Ishikawa (cell line): ENCODE data around the gene QDPR.
A peak's percentile ranks its signal among the peaks of the same experiment; 100 is the strongest.

ENCODE experiments used
- CEBPB ChIP-seq: IDR thresholded peaks from 2 replicates; pipeline ENCODE4 v1.6.1; 2012
- CREB1 ChIP-seq: IDR thresholded peaks from 2 replicates; pipeline ENCODE4 v1.6.1; 2012; ENCODE audit warnings: low read depth
- EGR1 ChIP-seq: IDR thresholded peaks from 2 replicates; pipeline ENCODE4 v1.6.1; 2012
- EP300 ChIP-seq: IDR thresholded peaks from 2 replicates; pipeline ENCODE4 v1.6.1; 2012; ENCODE audit warnings: borderline replicate concordance
- FOXM1 ChIP-seq: IDR thresholded peaks from 2 replicates; pipeline ENCODE4 v1.6.1; 2012; ENCODE audit warnings: low read depth, borderline replicate concordance
- NFIC ChIP-seq: IDR thresholded peaks from 2 replicates; pipeline ENCODE4 v1.6.1; 2012
- RAD21 ChIP-seq: IDR thresholded peaks from 2 replicates; pipeline ENCODE4 v1.6.1; 2012; ENCODE audit warnings: low read depth
- TAF1 ChIP-seq: IDR thresholded peaks from 2 replicates; pipeline ENCODE4 v1.6.1; 2012; ENCODE audit warnings: low read depth, mild to moderate bottlenecking
- TCF12 ChIP-seq: IDR thresholded peaks from 2 replicates; pipeline ENCODE4 v1.6.1; 2012; ENCODE audit warnings: low read depth
- TEAD4 ChIP-seq: IDR thresholded peaks from 2 replicates; pipeline ENCODE4 v1.6.1; 2012
- YY1 ChIP-seq: IDR thresholded peaks from 2 replicates; pipeline ENCODE4 v1.6.1; 2012; ENCODE audit warnings: low read depth
- ZBTB7A ChIP-seq: IDR thresholded peaks from 2 replicates; pipeline ENCODE4 v1.6.1; 2012; ENCODE audit warnings: low read depth
- TF ChIP-seq, protein P1 (sequence below): IDR thresholded peaks from 2 replicates; pipeline ENCODE4 v1.6.1; 2012
- TF ChIP-seq, protein P2 (sequence below): IDR thresholded peaks from 2 replicates; pipeline ENCODE4 v1.6.1; 2012; ENCODE audit warnings: low read depth, mild to moderate bottlenecking
- TF ChIP-seq, protein P3 (sequence below): IDR thresholded peaks from 2 replicates; pipeline ENCODE4 v1.6.1; 2012

The QDPR gene

DNA sequence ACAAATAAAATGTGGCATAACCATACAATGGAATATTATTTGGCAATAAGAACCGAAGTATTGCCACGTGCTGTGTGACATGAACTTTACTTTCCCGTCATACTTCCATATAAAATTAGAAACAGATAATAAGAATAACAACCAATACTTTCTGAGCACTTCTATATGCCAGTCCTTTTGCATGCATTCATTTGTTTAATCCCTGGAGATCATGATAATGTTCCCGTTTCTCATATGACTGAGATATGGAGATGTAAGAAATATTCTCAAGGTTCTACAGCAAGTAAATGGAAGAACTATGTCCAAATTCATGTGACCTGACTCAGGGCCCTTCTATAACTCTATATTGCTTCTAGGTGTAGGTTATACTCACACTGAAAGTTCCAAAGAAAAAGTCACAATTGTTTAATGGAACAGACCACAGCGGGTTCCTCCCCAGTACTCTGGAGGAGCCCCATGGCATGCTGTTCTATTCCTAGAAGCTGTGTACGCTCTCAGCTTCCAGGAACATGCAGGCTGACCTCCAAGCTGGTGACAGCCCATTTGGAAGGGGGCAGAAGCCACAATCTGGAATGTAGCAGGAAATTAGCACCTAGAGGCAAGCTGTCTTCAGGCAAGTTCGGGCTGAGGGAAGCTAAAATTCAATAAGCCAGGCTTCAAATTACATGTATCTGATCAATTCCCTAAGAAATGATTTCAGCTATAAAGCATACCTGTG, 31.5 kb downstream of the QDPR start:
- no peak for TF ChIP-seq YY1
- no peak for TF ChIP-seq TCF12
- TF ChIP-seq CREB1 = no peak

DNA sequence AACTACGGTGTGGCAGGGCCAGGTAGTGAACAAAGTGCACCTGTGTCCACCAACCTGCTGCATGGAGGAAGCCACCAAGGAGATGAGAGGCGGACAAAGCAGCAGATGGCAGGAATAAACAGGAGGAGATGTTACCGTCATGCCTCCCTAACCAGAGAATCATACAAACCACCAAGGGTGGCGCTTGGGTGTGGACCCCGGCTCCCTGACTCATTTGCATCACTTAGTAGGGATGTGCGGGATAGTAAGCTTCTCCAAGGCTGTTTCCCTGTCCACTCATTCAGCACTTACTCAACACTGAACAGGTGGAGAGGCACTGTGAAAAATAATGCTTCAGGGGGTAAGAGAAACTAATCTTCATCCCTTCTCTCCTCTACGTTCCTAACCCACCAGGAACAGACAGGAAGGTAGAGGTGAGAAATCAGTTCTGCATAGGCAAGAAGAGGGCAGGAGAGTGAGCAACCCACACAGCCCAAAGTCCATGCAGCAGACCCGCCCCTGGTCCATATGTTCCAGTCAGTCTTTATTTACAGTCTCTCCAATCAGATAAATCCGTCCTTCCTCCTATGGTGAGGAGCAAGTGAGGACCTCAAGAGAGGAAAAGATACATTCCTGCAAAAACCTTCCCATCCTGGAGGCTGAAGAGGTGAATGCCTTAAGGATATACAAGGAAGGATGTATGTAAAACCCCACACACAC, 34.0 kb downstream of the QDPR start:
- TF ChIP-seq TAF1 (no peak), ZBTB7A (no peak), RAD21 (no peak), TCF12 (no peak), TEAD4 (no peak), EP300 (no peak), NFIC (no peak), CREB1 (no peak), YY1 (no peak), FOXM1 (no peak), EGR1 (no peak), CEBPB (no peak)
- TF ChIP-seq, protein P1, sequence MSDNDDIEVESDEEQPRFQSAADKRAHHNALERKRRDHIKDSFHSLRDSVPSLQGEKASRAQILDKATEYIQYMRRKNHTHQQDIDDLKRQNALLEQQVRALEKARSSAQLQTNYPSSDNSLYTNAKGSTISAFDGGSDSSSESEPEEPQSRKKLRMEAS = no peak
- TF ChIP-seq, protein P2, sequence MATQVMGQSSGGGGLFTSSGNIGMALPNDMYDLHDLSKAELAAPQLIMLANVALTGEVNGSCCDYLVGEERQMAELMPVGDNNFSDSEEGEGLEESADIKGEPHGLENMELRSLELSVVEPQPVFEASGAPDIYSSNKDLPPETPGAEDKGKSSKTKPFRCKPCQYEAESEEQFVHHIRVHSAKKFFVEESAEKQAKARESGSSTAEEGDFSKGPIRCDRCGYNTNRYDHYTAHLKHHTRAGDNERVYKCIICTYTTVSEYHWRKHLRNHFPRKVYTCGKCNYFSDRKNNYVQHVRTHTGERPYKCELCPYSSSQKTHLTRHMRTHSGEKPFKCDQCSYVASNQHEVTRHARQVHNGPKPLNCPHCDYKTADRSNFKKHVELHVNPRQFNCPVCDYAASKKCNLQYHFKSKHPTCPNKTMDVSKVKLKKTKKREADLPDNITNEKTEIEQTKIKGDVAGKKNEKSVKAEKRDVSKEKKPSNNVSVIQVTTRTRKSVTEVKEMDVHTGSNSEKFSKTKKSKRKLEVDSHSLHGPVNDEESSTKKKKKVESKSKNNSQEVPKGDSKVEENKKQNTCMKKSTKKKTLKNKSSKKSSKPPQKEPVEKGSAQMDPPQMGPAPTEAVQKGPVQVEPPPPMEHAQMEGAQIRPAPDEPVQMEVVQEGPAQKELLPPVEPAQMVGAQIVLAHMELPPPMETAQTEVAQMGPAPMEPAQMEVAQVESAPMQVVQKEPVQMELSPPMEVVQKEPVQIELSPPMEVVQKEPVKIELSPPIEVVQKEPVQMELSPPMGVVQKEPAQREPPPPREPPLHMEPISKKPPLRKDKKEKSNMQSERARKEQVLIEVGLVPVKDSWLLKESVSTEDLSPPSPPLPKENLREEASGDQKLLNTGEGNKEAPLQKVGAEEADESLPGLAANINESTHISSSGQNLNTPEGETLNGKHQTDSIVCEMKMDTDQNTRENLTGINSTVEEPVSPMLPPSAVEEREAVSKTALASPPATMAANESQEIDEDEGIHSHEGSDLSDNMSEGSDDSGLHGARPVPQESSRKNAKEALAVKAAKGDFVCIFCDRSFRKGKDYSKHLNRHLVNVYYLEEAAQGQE = no peak
- TF ChIP-seq, protein P3, sequence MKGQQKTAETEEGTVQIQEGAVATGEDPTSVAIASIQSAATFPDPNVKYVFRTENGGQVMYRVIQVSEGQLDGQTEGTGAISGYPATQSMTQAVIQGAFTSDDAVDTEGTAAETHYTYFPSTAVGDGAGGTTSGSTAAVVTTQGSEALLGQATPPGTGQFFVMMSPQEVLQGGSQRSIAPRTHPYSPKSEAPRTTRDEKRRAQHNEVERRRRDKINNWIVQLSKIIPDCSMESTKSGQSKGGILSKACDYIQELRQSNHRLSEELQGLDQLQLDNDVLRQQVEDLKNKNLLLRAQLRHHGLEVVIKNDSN = no peak

DNA sequence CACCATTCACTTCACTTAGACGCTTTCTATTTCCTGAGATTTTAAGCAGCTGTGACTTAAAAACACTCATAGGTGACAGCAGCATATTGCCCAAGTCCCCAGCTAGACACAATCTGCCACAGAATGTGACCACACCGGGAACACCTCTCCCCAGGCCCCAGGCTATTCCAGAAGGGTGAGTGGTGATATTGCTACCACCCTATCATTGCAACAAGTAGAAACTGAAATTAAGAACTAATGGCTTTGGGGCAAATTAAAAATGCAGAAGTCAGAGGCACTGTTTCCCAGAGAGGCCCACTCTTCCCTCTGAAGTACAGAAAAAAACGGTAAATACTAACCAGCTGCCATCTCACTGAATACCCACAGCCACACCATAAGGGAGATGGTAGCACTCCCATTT, 35.0 kb downstream of the QDPR start:
- TF ChIP-seq CEBPB (no peak), TEAD4 (no peak), ZBTB7A (no peak), NFIC (no peak), FOXM1 (no peak), CREB1 (no peak), RAD21 (no peak), EGR1 (no peak), TCF12 (no peak), YY1 (no peak), EP300 (no peak), TAF1 (no peak)
- TF ChIP-seq, protein P1 = no peak

DNA sequence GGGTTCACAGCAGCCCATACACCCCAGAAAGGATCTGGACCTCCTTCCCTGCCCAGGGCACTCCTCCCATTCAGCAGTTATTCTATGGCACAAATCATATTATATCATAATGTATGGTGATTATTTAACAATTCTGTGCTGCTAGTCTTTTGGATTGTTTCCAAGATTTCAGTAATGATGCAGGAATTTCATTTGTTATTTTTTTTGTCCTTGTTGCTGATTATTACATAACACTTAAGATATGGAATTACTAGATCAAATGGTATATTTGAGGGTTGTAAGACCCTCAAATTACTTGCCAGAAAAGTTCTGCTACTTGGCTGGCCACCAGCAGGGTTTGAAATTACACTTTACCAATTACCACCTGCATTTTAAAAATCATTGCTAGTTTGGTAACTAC, 36.4 kb downstream of the QDPR start:
- TF ChIP-seq, protein P2 = no peak
- TF ChIP-seq CEBPB = 0 out of 2 replicates have a peak, but pooled peaks have one; percentile 37

DNA sequence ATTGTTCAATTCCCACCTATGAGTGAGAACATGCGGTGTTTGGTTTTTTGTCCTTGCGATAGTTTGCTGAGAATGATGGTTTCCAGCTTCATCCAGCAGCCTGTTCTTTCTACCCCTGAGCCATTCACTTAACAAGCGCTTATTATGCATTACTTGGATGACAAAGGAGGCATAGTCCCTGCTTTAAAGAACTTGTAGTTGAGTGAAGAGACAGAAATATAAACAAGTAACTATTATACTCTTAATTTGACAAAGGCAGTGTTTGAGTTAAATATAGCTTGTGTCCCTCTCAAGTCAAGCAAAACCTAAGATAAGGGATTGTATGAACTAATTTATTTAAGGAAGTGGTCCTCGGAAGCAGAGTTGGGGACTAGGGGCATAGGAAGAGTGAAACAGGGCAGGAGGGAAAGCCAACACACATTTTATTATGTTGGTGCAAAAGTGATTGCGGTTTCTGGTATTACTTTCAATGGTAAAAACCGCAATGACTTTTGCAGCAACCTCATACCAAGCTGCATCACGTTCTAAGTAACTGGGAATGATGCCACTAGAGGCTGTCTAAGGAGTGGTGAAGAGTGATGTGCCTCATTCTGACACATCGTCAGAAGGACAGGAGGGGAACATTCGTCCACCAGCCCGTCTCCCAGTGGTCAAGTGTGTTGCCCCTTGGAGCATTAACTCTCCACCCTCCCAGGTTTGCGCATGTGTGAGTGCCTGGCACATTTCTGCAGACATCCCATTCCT, 41.8 kb downstream of the QDPR start:
- TF ChIP-seq, protein P2 = no peak
- no peak for TF ChIP-seq CREB1
